Superior temporal gyrus (tissue), 1 donor: Measurements from ENCODE around the gene APOD.

Experiments
- DNase-seq: peaks from one replicate; pipeline ENCODE4 v3.0.0-alpha.2; 2016; ENCODE audit errors: extremely low spot score

Gene APOD

GRCh38 chr3:195587406-195587805 lies 3.7 kb upstream of the APOD start:
- DNase-seq, result no peak

GRCh38 chr3:195584543-195584870 lies 767 bp upstream of the APOD start:
- no peak for DNase-seq

GRCh38 chr3:195582947-195583346 lies 793 bp downstream of the APOD start:
- peak; percentile 70 for DNase-seq

- peak; percentile 81 for DNase-seq
Observed at GRCh38 chr3:195580744-195581443, 2.8 kb downstream of the APOD start.

DNA sequence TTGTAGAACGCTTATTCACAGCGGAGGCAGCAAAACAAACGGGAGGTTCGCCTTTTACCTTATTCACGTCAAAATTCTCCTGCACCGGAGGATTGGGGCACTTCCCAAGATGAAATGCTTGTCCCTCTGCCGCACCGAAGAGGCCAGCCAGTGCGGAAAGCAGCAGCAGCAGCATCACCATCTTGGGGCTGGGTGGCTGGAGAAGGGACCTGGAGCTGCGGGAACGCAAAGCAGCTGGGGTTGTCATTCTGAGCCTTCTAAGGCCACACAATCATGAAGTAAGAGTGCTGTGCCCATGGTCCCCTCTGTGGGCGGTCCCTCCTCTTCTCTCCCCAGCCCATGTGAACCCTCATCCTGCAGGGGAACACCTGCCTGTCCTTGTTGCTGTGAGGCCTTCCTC lies 4.5 kb downstream of the APOD start:
- DNase-seq, result no peak

- DNase-seq, result no peak
Observed at GRCh38 chr3:195578565-195578964, 5.2 kb downstream of the APOD start.

GRCh38 chr3:195577645-195578177 lies 6.0 kb downstream of the APOD start:
- DNase-seq, result no peak

GRCh38 chr3:195574497-195575304 lies 9.0 kb downstream of the APOD start:
- DNase-seq, result no peak

- no peak for DNase-seq
Observed at GRCh38 chr3:195573611-195574496, 9.9 kb downstream of the APOD start.

DNA sequence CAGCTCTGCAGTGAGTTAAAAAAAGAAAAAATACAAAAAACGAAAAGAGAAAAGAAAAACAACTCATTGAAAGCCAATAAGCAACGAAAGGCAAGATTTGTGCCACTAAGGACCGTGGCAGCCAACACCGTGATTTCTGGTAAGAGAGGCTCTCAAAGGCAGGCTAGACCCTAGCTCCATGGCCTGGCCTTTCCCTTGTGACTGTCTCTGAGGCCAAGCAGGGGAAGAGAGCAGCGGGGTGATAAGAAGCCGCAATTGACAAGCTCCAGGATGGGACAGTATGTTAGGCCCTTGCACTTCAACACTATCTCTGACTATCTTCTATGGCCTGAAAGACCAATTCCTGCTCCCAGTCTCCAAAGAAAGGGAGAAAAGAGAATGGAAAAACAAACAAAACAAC lies 12.4 kb downstream of the APOD start:
- DNase-seq, result no peak

GRCh38 chr3:195570912-195571311 lies 12.8 kb downstream of the APOD start:
- DNase-seq, result no peak

DNA sequence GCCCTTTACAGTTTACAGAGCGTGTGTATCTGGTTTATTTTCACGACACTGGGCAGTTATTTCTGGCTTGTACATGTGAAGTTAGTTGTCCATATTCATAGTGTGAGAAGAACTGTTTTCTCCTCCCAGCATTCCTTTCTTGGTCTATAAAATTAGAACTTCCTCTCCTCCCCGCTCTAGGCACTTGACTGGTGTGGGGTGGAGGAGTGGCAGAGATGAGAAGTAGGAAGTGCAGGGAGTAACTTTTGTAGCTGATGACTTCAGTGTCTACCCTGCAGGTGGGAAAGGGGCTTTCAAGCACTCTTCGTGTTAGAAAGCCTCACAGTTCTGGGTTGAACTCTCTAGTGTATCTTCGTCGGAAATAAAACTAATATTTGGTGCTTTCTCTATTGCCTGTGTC lies 13.4 kb downstream of the APOD start:
- DNase-seq, result no peak

- no peak for DNase-seq
Observed at GRCh38 chr3:195568630-195569029, 15.1 kb downstream of the APOD start.

DNA sequence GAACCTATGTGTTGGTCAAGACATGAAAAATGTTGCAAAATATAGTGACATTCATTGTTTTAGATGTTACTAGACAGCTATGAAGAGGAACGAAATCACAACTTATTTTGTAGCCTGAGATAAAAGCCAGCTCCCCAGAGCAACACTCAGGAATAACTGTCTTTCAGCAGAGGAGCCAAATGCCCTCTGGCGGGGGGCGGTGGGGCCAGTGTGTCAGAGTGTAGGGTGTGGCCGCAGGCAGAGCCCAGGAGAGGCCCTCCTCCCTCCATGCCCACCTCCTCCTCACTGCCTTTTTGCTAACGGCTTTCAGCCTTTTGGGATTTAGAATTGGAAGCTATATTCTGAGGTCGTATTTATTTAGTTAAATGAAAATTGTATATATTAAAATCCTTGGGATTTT lies 16.9 kb downstream of the APOD start:
- DNase-seq, result no peak

- DNase-seq, result no peak
Observed at GRCh38 chr3:195565716-195566115, 18.0 kb downstream of the APOD start.

- no peak for DNase-seq
Observed at GRCh38 chr3:195563317-195563716, 20.4 kb downstream of the APOD start.

DNA sequence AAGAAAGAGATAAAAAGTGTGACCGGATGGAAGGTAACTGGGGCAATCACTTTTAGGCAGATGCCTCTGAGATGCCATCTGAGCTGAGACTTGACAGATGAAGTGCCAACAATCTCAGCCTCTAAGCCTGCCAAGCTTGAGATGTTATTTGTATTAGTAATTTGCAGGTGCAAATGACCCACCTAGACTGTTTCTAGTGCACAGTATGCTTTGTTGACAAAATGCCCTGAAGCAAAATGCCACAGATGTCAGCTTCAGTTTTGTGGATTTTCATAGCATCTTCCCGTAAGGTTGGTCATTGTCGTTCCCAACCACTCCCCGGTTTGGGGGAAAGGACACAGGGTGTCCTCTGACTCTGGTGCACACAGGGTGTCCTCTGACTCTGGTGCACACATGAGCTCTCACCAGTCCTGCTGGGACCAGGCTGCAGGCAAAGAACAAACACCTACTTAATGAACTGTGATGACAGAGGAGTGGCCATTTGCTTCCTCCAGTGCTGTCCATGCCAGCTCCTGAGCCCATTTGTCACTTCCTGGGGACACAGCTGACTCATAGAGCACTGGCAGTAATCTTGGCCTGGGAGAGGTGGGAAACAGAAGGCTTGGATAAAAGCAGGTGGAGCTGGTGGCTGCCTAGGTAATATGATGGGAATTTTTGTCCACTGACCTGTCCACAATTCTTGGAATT lies 23.9 kb downstream of the APOD start:
- no peak for DNase-seq

GRCh38 chr3:195558602-195559001 lies 25.1 kb downstream of the APOD start:
- DNase-seq, result no peak

DNA sequence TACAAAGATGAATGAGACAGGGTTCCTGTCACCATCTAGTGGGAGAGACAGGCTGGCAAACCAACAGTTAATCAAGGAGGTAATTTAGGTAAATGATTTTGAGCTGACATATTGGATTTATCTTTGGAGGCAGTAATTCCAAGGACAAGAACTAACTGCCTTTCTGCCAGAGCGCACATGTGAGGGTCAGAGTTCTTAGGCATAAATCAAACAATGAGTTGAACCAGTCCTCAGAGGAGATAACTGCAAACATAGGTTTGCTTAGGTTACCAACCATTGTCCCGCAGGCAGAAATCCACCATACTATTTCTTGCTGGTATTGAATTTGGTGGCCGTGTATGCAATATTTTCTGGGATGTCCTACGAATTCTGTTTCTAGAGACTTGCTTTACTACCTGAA lies 26.4 kb downstream of the APOD start:
- no peak for DNase-seq

DNA sequence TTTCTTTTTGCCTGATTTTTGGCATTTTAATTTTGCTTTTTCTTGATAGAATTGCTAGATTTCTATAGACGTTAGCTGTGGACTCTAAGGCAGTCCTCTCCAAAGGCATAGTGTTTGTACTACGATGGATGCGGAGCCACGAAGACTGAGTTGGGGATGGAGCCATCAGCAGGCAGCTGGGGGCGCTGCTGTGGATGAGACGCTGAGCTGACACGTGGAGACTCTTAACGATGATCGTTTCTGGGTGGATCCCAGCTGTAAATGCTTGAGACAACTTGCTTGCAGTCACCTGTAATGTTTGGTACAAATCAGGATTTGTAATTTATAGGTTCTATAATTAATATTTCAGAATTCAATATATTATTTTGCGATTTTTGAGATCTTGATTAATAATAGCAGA lies 27.4 kb downstream of the APOD start:
- DNase-seq, result peak; percentile 61

- no peak for DNase-seq
Observed at GRCh38 chr3:195555110-195555509, 28.6 kb downstream of the APOD start.

- DNase-seq, result no peak
Observed at GRCh38 chr3:195554458-195554857, 29.3 kb downstream of the APOD start.
